ENCODE measurements around the gene THUMPD3. TPM values are rescaled to one million over a fixed set of nuclear protein-coding genes. Genes with fewer than 3 reads are reported as not detected.

Gene THUMPD3
- total RNA-seq, 5 donors from 2014 or later (not counting 1 experiment from before 2014, with no cell fraction given), result 33.3 to 44.4 (median 43.5) TPM

- no peaks in the 10 kb centered on the region for H3K9me3 Mint-ChIP-seq
- ATAC-seq (replicated peaks in 1 of 4) (no peak), DNase-seq (no peak)
- peaks cover 28 to 39% (median 37%) of the 10 kb centered on the region in 3 donors for H3K4me1 Mint-ChIP-seq
- Histone ChIP-seq H3K9me3 (no peaks in the 10 kb centered on the region), H3K4me3 (ENCODE audit: control insufficient read depth in 1 of 2, extremely low read depth in 1 of 2, low read length in 1 of 2) (no peak overlapping the region), H3K27ac (ENCODE audit: low read length) (no peak overlapping the region), H3K27me3 (replicated peaks in 1 of 2; ENCODE audit: control insufficient read depth in 2 of 2, extremely low read depth in 1 of 2, insufficient read depth in 2 of 2, low read length in 1 of 2) (no peaks in the 10 kb centered on the region), H3K36me3 (ENCODE audit: control insufficient read depth in 2 of 2, extremely low read depth in 1 of 2, insufficient read depth in 1 of 2, low read length in 1 of 2) (peaks cover 8 to 88% of the 10 kb centered on the region in 2 donors), H3K4me1 (ENCODE audit: control insufficient read depth in 1 of 2, extremely low read depth in 1 of 2, insufficient read depth in 2 of 2, low read length in 2 of 2) (peaks cover 0 to 7% of the 10 kb centered on the region in 2 experiments)
- CTCF ChIA-PET, result no interaction called here
- no peak overlapping the region for H3K4me3 Mint-ChIP-seq
- H3K27me3 Mint-ChIP-seq, result no peaks in the 10 kb centered on the region
- H3K36me3 Mint-ChIP-seq, result peaks cover 55% of the 10 kb centered on the region
- peak overlapping the region; percentile 9 to 65 for H3K27ac Mint-ChIP-seq
- POLR2A ChIA-PET, result no interaction called here
- WGBS (ENCODE audit: insufficient coverage), result no CpG with 5 or more reads among the region's 1 CpG
Measured at GRCh38 chr3:9386501-9387321, 23.9 kb downstream of the THUMPD3 start.

GRCh38 chr3:9387322-9387655 is 24.4 kb downstream of the THUMPD3 start:
- peak overlapping the region; percentile 7 to 16 for H3K27ac Mint-ChIP-seq
- no peaks in the 10 kb centered on the region for H3K9me3 Mint-ChIP-seq
- Histone ChIP-seq H3K36me3 (ENCODE audit: control insufficient read depth in 2 of 2, extremely low read depth in 1 of 2, insufficient read depth in 1 of 2, low read length in 1 of 2) (peaks cover 8 to 91% of the 10 kb centered on the region in 2 donors), H3K4me1 (ENCODE audit: control insufficient read depth in 1 of 2, extremely low read depth in 1 of 2, insufficient read depth in 2 of 2, low read length in 2 of 2) (peaks cover 0 to 7% of the 10 kb centered on the region in 2 experiments), H3K27ac (ENCODE audit: low read length) (no peak overlapping the region), H3K9me3 (no peaks in the 10 kb centered on the region), H3K4me3 (ENCODE audit: control insufficient read depth in 1 of 2, extremely low read depth in 1 of 2, low read length in 1 of 2) (no peak overlapping the region), H3K27me3 (replicated peaks in 1 of 2; ENCODE audit: control insufficient read depth in 2 of 2, extremely low read depth in 1 of 2, insufficient read depth in 2 of 2, low read length in 1 of 2) (no peaks in the 10 kb centered on the region)
- peaks cover 59% of the 10 kb centered on the region for H3K36me3 Mint-ChIP-seq
- POLR2A ChIA-PET, result no interaction called here
- CTCF ChIA-PET, result no interaction called here
- DNase-seq (no peak), ATAC-seq (replicated peaks in 1 of 4) (no peak)
- no CpG with 5 or more reads among the region's 2 CpGs for WGBS (ENCODE audit: insufficient coverage)
- H3K4me1 Mint-ChIP-seq, result peaks cover 34 to 44% (median 42%) of the 10 kb centered on the region in 3 donors
- H3K4me3 Mint-ChIP-seq, result no peak overlapping the region
- H3K27me3 Mint-ChIP-seq, result no peaks in the 10 kb centered on the region

- no peak overlapping the region for H3K27ac ChIP-seq (ENCODE audit: low read length)
- H3K9me3 ChIP-seq, result no peaks in the 10 kb centered on the region
- peaks cover 8 to 85% of the 10 kb centered on the region in 2 donors for H3K36me3 ChIP-seq (ENCODE audit: control insufficient read depth in 2 of 2, extremely low read depth in 1 of 2, insufficient read depth in 1 of 2, low read length in 1 of 2)
- H3K27me3 ChIP-seq (replicated peaks in 1 of 2; ENCODE audit: control insufficient read depth in 2 of 2, extremely low read depth in 1 of 2, insufficient read depth in 2 of 2, low read length in 1 of 2), result no peaks in the 10 kb centered on the region
- Mint-ChIP-seq H3K27ac (no peak overlapping the region), H3K27me3 (no peaks in the 10 kb centered on the region), H3K4me1 (peaks cover 43 to 53% (median 48%) of the 10 kb centered on the region in 3 donors), H3K36me3 (peaks cover 59% of the 10 kb centered on the region), H3K4me3 (no peak overlapping the region), H3K9me3 (no peaks in the 10 kb centered on the region)
- no peak overlapping the region for H3K4me3 ChIP-seq (ENCODE audit: control insufficient read depth in 1 of 2, extremely low read depth in 1 of 2, low read length in 1 of 2)
- ATAC-seq (replicated peaks in 1 of 4), result no peak
- 92% methylated on average over 2 of the region's 2 CpGs for WGBS (ENCODE audit: insufficient coverage)
- DNase-seq, result no peak
- ChIA-PET POLR2A (interaction anchor here in 1 of 2 donors (0.6 kb wide), 2 partner anchors 9 to 25 kb away, joined by 4 read pairs; partner anchors contain the start of gene SETD5), CTCF (no interaction called here)
- peaks cover 7% of the 10 kb centered on the region in 2 experiments for H3K4me1 ChIP-seq (ENCODE audit: control insufficient read depth in 1 of 2, extremely low read depth in 1 of 2, insufficient read depth in 2 of 2, low read length in 2 of 2)
Measured at GRCh38 chr3:9388142-9388541, 25.3 kb downstream of the THUMPD3 start.

- H3K36me3 Mint-ChIP-seq, result peaks cover 61% of the 10 kb centered on the region
- Histone ChIP-seq H3K27ac (ENCODE audit: low read length) (no peak overlapping the region), H3K9me3 (no peaks in the 10 kb centered on the region), H3K27me3 (replicated peaks in 1 of 2; ENCODE audit: control insufficient read depth in 2 of 2, extremely low read depth in 1 of 2, insufficient read depth in 2 of 2, low read length in 1 of 2) (no peaks in the 10 kb centered on the region), H3K4me3 (ENCODE audit: control insufficient read depth in 1 of 2, extremely low read depth in 1 of 2, low read length in 1 of 2) (no peak overlapping the region), H3K36me3 (ENCODE audit: control insufficient read depth in 2 of 2, extremely low read depth in 1 of 2, insufficient read depth in 1 of 2, low read length in 1 of 2) (peaks cover 12 to 84% of the 10 kb centered on the region in 2 donors), H3K4me1 (ENCODE audit: control insufficient read depth in 1 of 2, extremely low read depth in 1 of 2, insufficient read depth in 2 of 2, low read length in 2 of 2) (peaks cover 10 to 11% of the 10 kb centered on the region in 2 experiments)
- ATAC-seq (replicated peaks in 1 of 4) (no peak), DNase-seq (no peak)
- no peak overlapping the region for H3K4me3 Mint-ChIP-seq
- H3K27ac Mint-ChIP-seq, result peak overlapping the region; percentile 4
- peaks cover 48 to 59% (median 54%) of the 10 kb centered on the region in 3 donors for H3K4me1 Mint-ChIP-seq
- ChIA-PET CTCF (interaction anchor here in 1 of 2 donors (0.9 kb wide), 1 partner anchor 31 kb away, joined by 3 read pairs; no protein-coding TSS in a partner anchor), POLR2A (interaction anchor here (0.6 to 0.7 kb wide), 4 partner anchors 9 to 26 kb away, joined by 3 to 7 read pairs (median 4); partner anchors contain the start of gene SETD5 (in 1 of the 2))
- 80% methylated on average over 1 of the region's 5 CpGs for WGBS (ENCODE audit: insufficient coverage)
- H3K9me3 Mint-ChIP-seq, result no peaks in the 10 kb centered on the region
- no peaks in the 10 kb centered on the region for H3K27me3 Mint-ChIP-seq
Measured at GRCh38 chr3:9388562-9389272, 25.9 kb downstream of the THUMPD3 start.

GRCh38 chr3:9390265-9390888 is 27.5 kb downstream of the THUMPD3 start:
- ChIA-PET CTCF (interaction anchor here in 1 of 2 donors (0.7 kb wide), 1 partner anchor 32 kb away, joined by 5 read pairs; no protein-coding TSS in a partner anchor), POLR2A (interaction anchor here in 1 of 2 donors (0.5 to 0.6 kb wide), 2 partner anchors 9 to 17 kb away, joined by 3 to 8 read pairs; no protein-coding TSS in a partner anchor)
- Mint-ChIP-seq H3K36me3 (peaks cover 59% of the 10 kb centered on the region), H3K27ac (peak overlapping the region; percentile 41 to 58), H3K4me3 (no peak overlapping the region), H3K27me3 (no peaks in the 10 kb centered on the region), H3K9me3 (no peaks in the 10 kb centered on the region), H3K4me1 (peaks cover 65 to 73% (median 70%) of the 10 kb centered on the region in 3 donors)
- peaks cover 23 to 25% of the 10 kb centered on the region in 2 experiments for H3K4me1 ChIP-seq (ENCODE audit: control insufficient read depth in 1 of 2, extremely low read depth in 1 of 2, insufficient read depth in 2 of 2, low read length in 2 of 2)
- 100% methylated on average over 1 of the region's 5 CpGs for WGBS (ENCODE audit: insufficient coverage)
- DNase-seq, result no peak
- no peak overlapping the region for H3K4me3 ChIP-seq (ENCODE audit: control insufficient read depth in 1 of 2, extremely low read depth in 1 of 2, low read length in 1 of 2)
- ATAC-seq (replicated peaks in 1 of 4), result no peak
- no peaks in the 10 kb centered on the region for H3K27me3 ChIP-seq (replicated peaks in 1 of 2; ENCODE audit: control insufficient read depth in 2 of 2, extremely low read depth in 1 of 2, insufficient read depth in 2 of 2, low read length in 1 of 2)
- no peaks in the 10 kb centered on the region for H3K9me3 ChIP-seq
- H3K27ac ChIP-seq (ENCODE audit: low read length), result no peak overlapping the region
- peaks cover 9 to 83% of the 10 kb centered on the region in 2 donors for H3K36me3 ChIP-seq (ENCODE audit: control insufficient read depth in 2 of 2, extremely low read depth in 1 of 2, insufficient read depth in 1 of 2, low read length in 1 of 2)

- POLR2A ChIA-PET, result no interaction called here
- H3K27ac ChIP-seq (ENCODE audit: low read length), result peak overlapping the region; percentile 6
- H3K4me1 Mint-ChIP-seq, result peaks cover 61 to 68% (median 68%) of the 10 kb centered on the region in 3 donors
- peaks cover 44% of the 10 kb centered on the region for H3K36me3 Mint-ChIP-seq
- peaks cover 9 to 70% of the 10 kb centered on the region in 2 donors for H3K36me3 ChIP-seq (ENCODE audit: control insufficient read depth in 2 of 2, extremely low read depth in 1 of 2, insufficient read depth in 1 of 2, low read length in 1 of 2)
- H3K27ac Mint-ChIP-seq, result peak overlapping the region; percentile 58 to 70
- no peak for DNase-seq
- H3K4me3 Mint-ChIP-seq, result peak overlapping the region in 2 of 3 donors; percentile 26 to 37
- no peaks in the 10 kb centered on the region for H3K9me3 Mint-ChIP-seq
- H3K9me3 ChIP-seq, result no peaks in the 10 kb centered on the region
- H3K27me3 Mint-ChIP-seq, result no peaks in the 10 kb centered on the region
- CTCF ChIA-PET, result no interaction called here
- peaks cover 31 to 32% of the 10 kb centered on the region in 2 experiments for H3K4me1 ChIP-seq (ENCODE audit: control insufficient read depth in 1 of 2, extremely low read depth in 1 of 2, insufficient read depth in 2 of 2, low read length in 2 of 2)
- H3K4me3 ChIP-seq (ENCODE audit: control insufficient read depth in 1 of 2, extremely low read depth in 1 of 2, low read length in 1 of 2), result no peak overlapping the region
- H3K27me3 ChIP-seq (replicated peaks in 1 of 2; ENCODE audit: control insufficient read depth in 2 of 2, extremely low read depth in 1 of 2, insufficient read depth in 2 of 2, low read length in 1 of 2), result no peaks in the 10 kb centered on the region
- WGBS (ENCODE audit: insufficient coverage), result no CpG with 5 or more reads among the region's 1 CpG
- no peak for ATAC-seq (replicated peaks in 1 of 4)
Measured at GRCh38 chr3:9392041-9392440, 29.2 kb downstream of the THUMPD3 start.
